Measurements from ENCODE around the gene ITGB1. TPM values are rescaled to one million over a fixed set of nuclear protein-coding genes. Genes with fewer than 3 reads are reported as not detected.
"Not testable (repeated sequence)": the region's sequence is repeated elsewhere in the genome, so short reads cannot be mapped to it uniquely, and the experiment has no call there.

ITGB1 gene
- total RNA-seq, 3 donors from 2014 or later: 438 to 1,565 (median 480) TPM

GRCh38 chr10:32995751-32996150 lies 37.7 kb upstream of the ITGB1 start:
- no peaks in the 10 kb centered on the region for H3K36me3 ChIP-seq
- no peaks in the 10 kb centered on the region for H3K9me3 ChIP-seq
- H3K27me3 ChIP-seq: no peaks in the 10 kb centered on the region
- no peak for TF ChIP-seq POLR2A (IDR thresholded peaks at IDR 0.05)
- TF ChIP-seq POLR2AphosphoS5 (IDR thresholded peaks at IDR 0.05): no peak
- no peak for TF ChIP-seq CTCF (IDR thresholded peaks at IDR 0.05)
- H3K4me1 ChIP-seq: no peaks in the 10 kb centered on the region
- H3K27ac ChIP-seq: no peak overlapping the region
- no peak for DNase-seq (ENCODE audit: low spot score in 2 of 2)
- intact Hi-C loops (cut with DNase I; ENCODE audit: low total_unique reads): no loop called here
- no peak overlapping the region for H3K4me3 ChIP-seq

GRCh38 chr10:32995066-32995622 lies 37.1 kb upstream of the ITGB1 start:
- Histone ChIP-seq H3K27ac (no peak overlapping the region), H3K27me3 (no peaks in the 10 kb centered on the region), H3K9me3 (no peaks in the 10 kb centered on the region), H3K36me3 (no peaks in the 10 kb centered on the region), H3K4me3 (no peak overlapping the region), H3K4me1 (no peaks in the 10 kb centered on the region)
- DNase-seq (ENCODE audit: low spot score in 2 of 2): no peak
- TF ChIP-seq POLR2A (IDR thresholded peaks at IDR 0.05): no peak
- no peak for TF ChIP-seq POLR2AphosphoS5 (IDR thresholded peaks at IDR 0.05)
- no peak for TF ChIP-seq CTCF (IDR thresholded peaks at IDR 0.05)
- intact Hi-C loops (cut with DNase I; ENCODE audit: low total_unique reads): no loop called here

GRCh38 chr10:32994632-32995031 lies 36.6 kb upstream of the ITGB1 start:
- H3K4me3 ChIP-seq; H3K4me1 ChIP-seq; H3K9me3 ChIP-seq; H3K27ac ChIP-seq; DNase-seq (ENCODE audit: low spot score in 2 of 2); H3K36me3 ChIP-seq; intact Hi-C loops (cut with DNase I; ENCODE audit: low total_unique reads); H3K27me3 ChIP-seq: not testable (repeated sequence)

DNA sequence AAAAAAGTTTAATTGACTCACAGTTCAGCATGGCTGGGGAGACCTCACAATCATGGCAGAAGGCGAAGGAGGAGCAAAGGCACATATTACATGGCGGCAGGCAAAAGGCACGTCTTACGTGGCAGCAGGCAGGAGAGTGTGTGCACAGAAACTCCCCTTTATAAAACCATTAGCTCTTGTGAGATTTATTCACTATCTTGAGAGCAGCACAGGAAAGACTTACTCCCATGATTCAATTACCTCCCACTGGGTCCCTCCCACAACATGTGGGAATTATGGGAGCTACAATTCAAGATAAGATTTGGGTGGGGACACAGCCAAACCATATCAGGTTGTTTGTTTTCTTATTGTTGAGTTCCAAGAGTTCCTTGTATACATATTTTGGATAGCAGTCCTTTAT lies 34.3 kb upstream of the ITGB1 start:
- H3K27me3 ChIP-seq; H3K36me3 ChIP-seq; DNase-seq (ENCODE audit: low spot score in 2 of 2); H3K4me3 ChIP-seq; intact Hi-C loops (cut with DNase I; ENCODE audit: low total_unique reads); H3K27ac ChIP-seq; H3K9me3 ChIP-seq; H3K4me1 ChIP-seq: not testable (repeated sequence)

DNA sequence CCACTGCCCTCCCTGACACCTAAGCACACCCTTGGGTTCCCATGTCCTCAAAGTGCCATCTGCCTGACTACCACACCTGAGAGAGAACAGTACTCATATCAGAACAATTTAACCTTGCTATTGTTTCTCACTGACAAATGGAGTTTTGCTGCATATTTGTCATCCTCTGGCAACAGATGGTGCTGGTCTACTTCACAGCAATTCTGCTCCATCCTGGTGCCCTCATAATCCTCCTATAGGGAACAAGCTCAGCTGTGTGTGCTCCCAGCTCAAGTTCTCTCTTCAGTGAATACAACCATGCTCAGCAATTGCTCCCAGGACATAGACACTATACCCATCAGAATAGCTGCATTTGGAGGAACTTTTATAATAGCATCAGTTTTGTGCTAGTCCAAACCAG lies 32.8 kb upstream of the ITGB1 start:
- TF ChIP-seq POLR2AphosphoS5 (IDR thresholded peaks at IDR 0.05) (no peak), CTCF (IDR thresholded peaks at IDR 0.05) (no peak), POLR2A (IDR thresholded peaks at IDR 0.05) (no peak)
- intact Hi-C loops (cut with DNase I; ENCODE audit: low total_unique reads): no loop called here
- Histone ChIP-seq H3K27ac (no peak overlapping the region), H3K36me3 (no peaks in the 10 kb centered on the region), H3K4me3 (no peak overlapping the region), H3K9me3 (no peaks in the 10 kb centered on the region), H3K4me1 (no peaks in the 10 kb centered on the region), H3K27me3 (no peaks in the 10 kb centered on the region)
- DNase-seq (ENCODE audit: low spot score in 2 of 2): no peak

- H3K27ac ChIP-seq: no peak overlapping the region
- H3K27me3 ChIP-seq: no peaks in the 10 kb centered on the region
- H3K36me3 ChIP-seq: no peaks in the 10 kb centered on the region
- no peak for DNase-seq (ENCODE audit: low spot score in 2 of 2)
- no peaks in the 10 kb centered on the region for H3K9me3 ChIP-seq
- TF ChIP-seq POLR2AphosphoS5 (IDR thresholded peaks at IDR 0.05) (no peak), CTCF (IDR thresholded peaks at IDR 0.05) (no peak), POLR2A (IDR thresholded peaks at IDR 0.05) (no peak)
- no peaks in the 10 kb centered on the region for H3K4me1 ChIP-seq
- intact Hi-C loops (cut with DNase I; ENCODE audit: low total_unique reads): no loop called here
- no peak overlapping the region for H3K4me3 ChIP-seq
Observed at GRCh38 chr10:32988604-32989003, 30.6 kb upstream of the ITGB1 start.

Measured in breast epithelium (tissue), 4 donors.